Neural crest cell (in vitro differentiated cells): ENCODE data around the gene SHMT2. TPM values are rescaled to one million over a fixed set of nuclear protein-coding genes. Genes with fewer than 3 reads are reported as not detected.

Experiments used
- DNase-seq: peaks from one replicate; pipeline ENCODE4 v3.0.0; 2021; ENCODE audit warnings: low read depth, mixed read lengths, low spot score
- H3K27ac Mint-ChIP-seq: one replicate; pipeline ENCODE4 v1.8.0; 2021; ENCODE audit warnings: mild to moderate bottlenecking, mixed read lengths; ENCODE audit not compliant: unreplicated experiment
- H3K27me3 Mint-ChIP-seq: 2 replicates; pipeline ENCODE4 v1.8.0; 2021; ENCODE audit warnings: low read depth, mild to moderate bottlenecking, mixed read lengths
- H3K36me3 Mint-ChIP-seq: 2 replicates; pipeline ENCODE4 v1.8.0; 2021; ENCODE audit warnings: low read depth, mild to moderate bottlenecking, mixed read lengths
- H3K4me1 Mint-ChIP-seq: 2 replicates; pipeline ENCODE4 v1.8.0; 2021; ENCODE audit warnings: mixed read lengths
- H3K4me3 Mint-ChIP-seq: one replicate; pipeline ENCODE4 v1.8.0; 2021; ENCODE audit warnings: mild to moderate bottlenecking, mixed read lengths
- H3K9me3 Mint-ChIP-seq: 2 replicates; pipeline ENCODE4 v1.8.0; 2021; ENCODE audit warnings: mixed read lengths
- CTCF ChIP-seq: fragments of 200-600 bp; sonication (generic); conservative IDR thresholded peaks from 2 replicates; pipeline ENCODE4 v1.5.0; 2021; ENCODE audit warnings: antibody characterized with exemption, mild to moderate bottlenecking
- total RNA-seq: library from RNA; stranded (reverse); gene quantifications from 2 replicates; pipeline ENCODE4 v1.2.1, GENCODE V29; 2021

Gene SHMT2
- total RNA-seq, 1 donor from 2014 or later: 230 TPM

GRCh38 chr12:57241402-57242310 is 12.1 kb downstream of the SHMT2 start:
- Mint-ChIP-seq H3K36me3 (no peaks in the 10 kb centered on the region), H3K4me1 (peaks cover 57% of the 10 kb centered on the region), H3K27me3 (peaks cover 81% of the 10 kb centered on the region), H3K9me3 (no peaks in the 10 kb centered on the region), H3K4me3 (peak overlapping the region; percentile 90), H3K27ac (no peak overlapping the region)
- DNase-seq: no peak
- no peak for TF ChIP-seq CTCF

- H3K27ac Mint-ChIP-seq: no peak overlapping the region
- H3K4me3 Mint-ChIP-seq: peak overlapping the region; percentile 90
- no peaks in the 10 kb centered on the region for H3K9me3 Mint-ChIP-seq
- peaks cover 74% of the 10 kb centered on the region for H3K27me3 Mint-ChIP-seq
- peaks cover 53% of the 10 kb centered on the region for H3K4me1 Mint-ChIP-seq
- DNase-seq: no peak
- H3K36me3 Mint-ChIP-seq: no peaks in the 10 kb centered on the region
- TF ChIP-seq CTCF: no peak
Observed at GRCh38 chr12:57242329-57242690, 12.8 kb downstream of the SHMT2 start.

- TF ChIP-seq CTCF: peak; percentile 82
- Mint-ChIP-seq H3K36me3 (no peaks in the 10 kb centered on the region), H3K27me3 (peaks cover 69% of the 10 kb centered on the region), H3K4me1 (peaks cover 47% of the 10 kb centered on the region), H3K9me3 (no peaks in the 10 kb centered on the region), H3K4me3 (peak overlapping the region; percentile 85), H3K27ac (no peak overlapping the region)
- DNase-seq: peak; percentile 94
Observed at GRCh38 chr12:57242691-57243454, 13.4 kb downstream of the SHMT2 start.

GRCh38 chr12:57243521-57244311 is 14.2 kb downstream of the SHMT2 start:
- H3K36me3 Mint-ChIP-seq: no peaks in the 10 kb centered on the region
- TF ChIP-seq CTCF: peak; percentile 83
- H3K4me3 Mint-ChIP-seq: peak overlapping the region; percentile 84
- H3K27me3 Mint-ChIP-seq: peaks cover 63% of the 10 kb centered on the region
- H3K27ac Mint-ChIP-seq: no peak overlapping the region
- peaks cover 42% of the 10 kb centered on the region for H3K4me1 Mint-ChIP-seq
- peak; percentile 81 for DNase-seq
- no peaks in the 10 kb centered on the region for H3K9me3 Mint-ChIP-seq

GRCh38 chr12:57244312-57244696 is 14.8 kb downstream of the SHMT2 start:
- H3K36me3 Mint-ChIP-seq: no peaks in the 10 kb centered on the region
- peaks cover 58% of the 10 kb centered on the region for H3K27me3 Mint-ChIP-seq
- no peaks in the 10 kb centered on the region for H3K9me3 Mint-ChIP-seq
- H3K4me1 Mint-ChIP-seq: peaks cover 39% of the 10 kb centered on the region
- no peak for TF ChIP-seq CTCF
- no peak overlapping the region for H3K27ac Mint-ChIP-seq
- no peak for DNase-seq
- peak overlapping the region; percentile 84 for H3K4me3 Mint-ChIP-seq
